Brain pericyte (primary cell): Measurements from ENCODE around the gene CCDC33.

Source experiments
- DNase-seq: peaks from one replicate; pipeline ENCODE4 v3.0.0-alpha.2; 2012; ENCODE audit warnings: low read depth, low spot score

Gene CCDC33

DNA sequence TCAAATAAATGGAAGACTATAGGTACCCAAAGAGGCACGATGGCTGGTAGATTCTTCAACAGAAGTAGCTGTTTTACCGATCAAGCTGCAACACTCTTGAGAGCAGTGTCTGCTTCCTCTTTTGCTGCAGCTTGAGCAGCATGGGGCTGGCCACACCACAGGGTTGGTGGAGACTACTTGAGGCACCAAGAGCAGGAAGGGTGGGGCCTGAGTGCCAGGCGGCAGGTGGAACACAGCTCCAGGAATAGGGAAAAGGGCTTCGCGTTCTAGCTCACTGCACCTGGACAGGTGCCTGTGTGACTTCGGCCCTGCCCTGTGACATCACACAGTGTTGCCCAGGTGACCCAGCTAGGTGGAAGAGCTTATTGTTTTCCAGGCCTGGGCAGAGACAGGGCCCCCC is at the start of gene CCDC33:
TSS of gene CCDC33 (plus strand) at position 365 of the 400 bp plus-strand sequence. CDS start 394 bp downstream, outside the sequence.
- DNase-seq, result no peak

DNA sequence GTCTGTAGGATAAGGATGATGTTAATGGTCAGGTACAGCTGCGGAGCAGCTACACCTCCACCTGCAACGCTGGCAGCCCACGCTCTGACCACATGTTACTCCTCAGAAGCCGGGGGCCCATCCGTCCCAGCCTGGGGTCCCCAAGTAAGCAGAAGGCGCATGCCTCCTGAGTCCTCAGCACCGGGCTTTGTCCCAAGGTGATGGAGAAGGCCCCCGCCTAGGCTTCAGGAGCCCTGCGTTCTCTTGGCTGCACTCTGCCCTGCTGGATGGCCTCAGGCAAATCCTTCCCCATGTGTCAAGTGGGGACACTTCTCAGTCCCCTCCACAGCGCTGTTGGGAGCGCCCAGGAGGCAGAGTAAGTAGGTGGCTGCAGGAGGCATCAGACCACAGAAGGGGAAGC is 47.9 kb upstream of the CCDC33 start:
- DNase-seq, result no peak

DNA sequence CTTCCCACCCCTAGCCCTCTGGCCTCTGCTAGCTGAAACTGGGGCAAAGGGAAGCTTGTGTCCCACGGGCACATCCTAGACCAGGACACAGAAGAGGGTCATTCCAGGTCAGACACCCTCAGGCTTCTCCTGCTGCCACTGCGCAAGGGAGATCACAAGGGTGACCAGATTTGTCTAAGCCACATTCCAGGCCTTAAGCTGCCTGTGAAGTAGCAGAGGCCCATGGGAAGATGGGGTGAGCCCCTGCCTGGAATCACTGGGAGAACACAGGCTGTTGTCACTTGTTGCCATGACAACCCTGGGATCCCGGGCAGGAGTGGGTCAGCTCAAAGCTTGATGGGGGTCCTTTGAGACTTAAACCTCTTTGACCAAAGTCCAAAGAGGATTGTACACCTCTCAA is 44.3 kb upstream of the CCDC33 start:
- DNase-seq, result no peak

DNA sequence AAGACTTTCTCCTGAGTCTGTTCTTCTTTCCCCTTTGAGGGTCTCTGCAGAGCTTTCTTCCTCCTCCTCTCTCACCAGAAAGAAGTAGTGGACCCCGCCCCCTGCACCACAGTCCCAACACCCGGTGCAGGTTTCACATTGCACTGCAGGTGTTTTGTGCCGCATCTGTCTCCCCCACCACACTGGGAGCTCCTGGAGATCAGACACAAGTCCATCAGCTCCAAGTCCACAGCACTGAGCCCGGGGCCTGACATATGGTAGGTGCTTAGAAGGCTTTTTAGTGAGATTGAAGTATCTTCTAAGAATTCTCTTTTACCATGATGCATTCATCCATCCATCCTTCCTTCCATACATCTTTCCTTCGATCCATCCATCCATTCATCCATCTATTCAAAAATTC is 43.4 kb upstream of the CCDC33 start:
- DNase-seq, result no peak

DNA sequence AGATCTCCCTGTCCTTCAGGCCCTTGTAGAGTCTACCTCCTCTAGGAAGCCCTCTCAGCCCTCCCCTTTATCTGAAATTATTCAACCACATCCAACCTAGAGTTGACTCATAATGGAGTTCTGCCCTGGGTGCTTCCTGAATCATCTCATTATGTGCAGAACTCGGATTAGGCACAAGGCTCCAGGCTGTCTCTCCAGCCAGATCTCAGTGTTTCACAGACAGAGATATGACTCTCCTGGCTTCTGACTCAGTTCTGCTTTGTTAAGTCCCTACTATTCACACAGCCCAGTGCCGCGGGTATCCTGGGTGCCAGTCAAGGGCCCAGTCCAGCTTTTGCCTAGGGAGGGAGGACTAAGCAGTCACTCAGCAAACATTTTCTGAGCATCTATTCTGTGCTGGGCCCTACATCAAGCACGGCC is 42.8 kb upstream of the CCDC33 start:
- DNase-seq, result no peak

DNA sequence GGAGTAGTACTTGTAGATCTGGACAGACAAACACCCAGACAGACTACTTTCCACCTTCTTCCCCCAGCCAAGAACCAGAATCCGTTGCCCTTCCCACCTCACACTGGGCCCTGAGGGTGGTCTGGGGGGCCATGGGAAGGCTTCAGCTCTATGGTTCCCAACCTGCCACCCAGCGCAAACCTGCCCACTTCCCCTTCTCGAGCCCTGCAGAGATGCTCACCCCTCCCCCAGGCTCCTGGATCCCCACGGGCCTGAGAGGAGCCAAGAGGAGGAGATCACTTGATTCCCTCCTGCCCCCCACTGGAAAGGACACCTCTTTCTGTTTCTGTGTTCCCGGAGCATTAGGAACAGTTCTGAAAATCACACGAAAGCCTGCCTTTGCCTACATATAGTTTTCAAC is 42.2 kb upstream of the CCDC33 start:
- no peak for DNase-seq

DNA sequence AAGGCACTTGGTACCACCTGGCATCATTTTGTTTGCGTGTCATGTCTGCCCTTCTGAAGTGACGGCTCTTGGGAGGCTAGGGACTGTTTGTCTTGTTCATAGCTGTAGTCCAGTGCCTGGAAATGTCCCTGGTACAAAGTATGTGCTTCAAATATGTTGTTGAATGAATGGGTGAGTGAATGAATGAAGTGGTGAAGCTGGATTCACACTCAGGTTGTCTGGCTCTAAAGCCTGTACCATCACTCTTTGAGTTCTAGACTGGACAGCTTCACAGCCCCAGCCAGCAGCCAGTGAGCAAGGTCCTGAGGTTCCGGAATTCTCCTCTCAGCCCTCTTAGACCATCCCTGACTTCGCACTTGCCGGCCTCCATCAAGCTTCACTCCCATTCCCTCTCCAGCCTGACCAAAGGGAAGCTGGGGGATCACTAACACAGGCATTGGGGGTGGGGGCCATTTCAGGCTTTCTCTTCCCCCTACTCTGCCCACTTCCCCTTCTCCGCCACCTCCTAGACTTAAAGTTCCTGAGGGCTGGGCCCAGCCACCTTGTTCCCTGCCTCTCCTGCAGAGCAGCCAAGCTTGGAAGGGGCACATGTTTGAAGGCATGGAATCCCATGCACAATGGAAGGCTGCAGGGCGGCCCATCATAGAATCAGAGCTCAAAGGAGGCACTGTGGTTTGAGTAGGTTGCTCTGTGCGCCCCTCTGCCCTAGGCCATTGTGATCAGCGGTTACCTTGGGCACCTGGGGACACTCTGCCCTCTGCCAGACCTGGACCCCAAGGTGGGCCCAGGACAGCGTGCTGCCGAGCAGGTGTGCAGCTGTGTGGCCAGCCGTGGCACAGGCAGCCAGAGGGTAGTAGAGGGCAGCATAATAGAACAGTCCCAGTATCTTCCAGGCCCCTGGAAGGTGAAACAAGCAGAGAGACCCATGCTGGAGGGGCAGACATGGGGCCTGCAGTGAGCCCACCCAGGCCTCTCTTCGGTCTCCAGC is 41.3 kb upstream of the CCDC33 start:
- no peak for DNase-seq

DNA sequence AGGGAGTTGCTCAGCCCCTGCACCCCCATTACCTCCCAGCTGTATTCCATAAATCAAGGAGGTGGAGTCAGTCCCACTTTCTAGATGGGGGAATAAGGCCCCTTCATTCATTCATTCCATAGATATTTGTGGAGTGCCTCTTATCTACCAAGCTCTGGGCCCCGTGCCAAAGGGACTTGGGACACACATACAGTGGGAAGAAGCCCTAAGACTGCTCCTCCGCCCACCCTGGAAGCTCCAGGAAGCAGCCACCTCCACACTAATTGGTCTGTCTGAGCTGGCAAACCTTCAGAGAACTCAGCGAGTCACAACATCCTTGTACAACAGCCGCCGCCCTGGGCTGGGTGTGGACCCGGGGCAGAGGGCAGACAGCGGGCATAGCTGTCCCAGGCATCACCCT is 40.0 kb upstream of the CCDC33 start:
- DNase-seq, result no peak

DNA sequence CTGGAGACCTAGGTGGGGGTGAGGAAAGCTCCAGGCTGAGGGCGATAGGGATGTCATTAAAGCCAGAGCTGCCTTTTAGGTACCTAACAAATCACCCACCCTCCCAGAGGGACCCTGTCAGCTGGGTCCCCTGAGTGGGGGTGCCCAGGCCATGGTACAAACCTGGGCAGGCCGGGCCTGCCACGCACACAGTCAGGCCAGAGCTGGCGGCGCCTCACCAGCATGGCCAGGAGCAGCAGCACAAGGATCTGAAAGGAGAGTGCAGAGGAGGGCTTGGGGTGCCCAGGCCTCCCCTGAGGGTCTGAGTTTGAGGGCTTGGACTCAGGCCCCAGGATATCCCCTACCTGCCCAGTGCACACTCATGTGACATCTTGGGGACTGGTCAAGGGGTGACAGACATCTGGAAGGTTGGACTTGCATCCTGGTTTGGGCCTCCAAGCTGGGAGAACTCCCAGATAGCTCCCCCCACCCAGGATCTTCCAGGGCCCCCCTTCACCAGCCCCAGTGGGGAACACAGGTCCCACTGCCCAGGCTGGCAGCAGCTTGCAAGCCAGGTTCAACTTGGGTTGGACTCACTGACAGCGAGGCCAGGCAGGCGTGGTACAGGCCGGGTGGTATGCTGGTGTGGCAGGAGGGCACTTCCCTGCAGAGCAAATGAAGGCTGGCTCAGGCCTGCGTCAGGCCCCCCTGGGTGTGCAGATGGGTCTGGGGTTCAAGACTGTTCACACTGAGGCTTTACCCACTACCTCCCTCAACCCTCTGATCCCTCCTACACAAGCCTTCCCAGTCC is 38.8 kb upstream of the CCDC33 start:
- DNase-seq, result no peak

DNA sequence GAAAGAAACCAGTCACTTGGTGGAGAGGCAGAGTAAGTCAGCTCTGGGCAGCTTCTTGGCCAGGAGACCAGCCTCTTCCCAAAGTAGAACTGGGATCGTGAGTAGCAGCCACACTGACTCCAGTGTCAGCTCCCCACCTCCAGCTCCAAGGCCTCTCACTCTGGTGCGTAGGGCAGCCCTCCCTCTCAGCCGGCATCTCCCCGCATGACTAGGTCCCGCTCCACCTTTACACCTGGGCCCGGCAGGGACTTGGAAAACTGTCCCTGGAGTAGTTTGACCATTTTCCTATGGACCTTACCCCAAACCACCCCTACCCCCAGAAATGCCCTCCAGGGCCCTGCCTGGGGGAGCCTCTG is 36.9 kb upstream of the CCDC33 start:
- no peak for DNase-seq

DNA sequence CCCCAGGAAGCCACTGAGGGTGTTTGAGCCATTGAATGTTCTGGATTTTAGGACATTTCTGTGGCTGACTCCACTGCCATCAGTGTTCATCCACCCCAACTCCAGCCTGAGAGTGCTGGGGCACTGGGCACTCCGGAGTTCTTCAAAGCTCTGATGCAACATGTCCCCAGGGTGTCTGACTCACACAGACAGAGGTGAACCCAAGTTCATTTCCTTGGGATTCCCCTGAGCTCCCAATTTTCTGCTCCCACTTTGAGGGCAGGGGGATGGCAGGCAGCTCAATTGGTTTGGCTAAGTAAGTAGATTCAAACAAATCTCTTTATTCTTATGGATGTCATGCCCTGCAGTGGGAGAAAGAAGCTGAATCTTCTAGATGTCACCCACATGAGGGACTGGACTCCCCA is 35.7 kb upstream of the CCDC33 start:
- peak; percentile 78 for DNase-seq

DNA sequence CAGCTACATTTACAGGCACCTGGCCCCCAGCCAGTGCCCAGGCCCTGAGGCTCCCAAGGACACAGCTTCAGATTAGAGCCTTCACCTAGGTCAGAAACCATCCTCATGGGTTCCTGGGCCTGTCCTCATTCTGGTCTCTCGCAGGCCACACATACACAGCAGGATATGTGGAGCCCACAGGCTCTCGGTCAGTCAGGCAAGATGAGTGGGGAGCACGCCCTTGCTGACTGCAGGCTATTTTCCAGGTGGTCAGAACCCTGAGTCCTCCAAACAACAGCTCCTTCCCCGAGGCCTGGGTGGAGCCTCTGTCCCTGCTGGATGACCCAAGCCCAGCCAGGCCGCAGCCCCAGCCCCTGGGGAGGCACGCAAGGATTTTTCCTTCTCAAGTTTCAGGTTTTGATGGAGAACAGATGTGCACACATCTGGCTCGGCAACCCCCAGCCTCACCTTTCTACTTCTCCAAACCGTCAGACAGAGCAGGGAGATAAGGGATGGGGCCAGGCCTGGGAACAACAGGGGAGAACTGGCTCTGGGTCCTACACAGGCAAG is 35.2 kb upstream of the CCDC33 start:
- DNase-seq, result peak; percentile 69

DNA sequence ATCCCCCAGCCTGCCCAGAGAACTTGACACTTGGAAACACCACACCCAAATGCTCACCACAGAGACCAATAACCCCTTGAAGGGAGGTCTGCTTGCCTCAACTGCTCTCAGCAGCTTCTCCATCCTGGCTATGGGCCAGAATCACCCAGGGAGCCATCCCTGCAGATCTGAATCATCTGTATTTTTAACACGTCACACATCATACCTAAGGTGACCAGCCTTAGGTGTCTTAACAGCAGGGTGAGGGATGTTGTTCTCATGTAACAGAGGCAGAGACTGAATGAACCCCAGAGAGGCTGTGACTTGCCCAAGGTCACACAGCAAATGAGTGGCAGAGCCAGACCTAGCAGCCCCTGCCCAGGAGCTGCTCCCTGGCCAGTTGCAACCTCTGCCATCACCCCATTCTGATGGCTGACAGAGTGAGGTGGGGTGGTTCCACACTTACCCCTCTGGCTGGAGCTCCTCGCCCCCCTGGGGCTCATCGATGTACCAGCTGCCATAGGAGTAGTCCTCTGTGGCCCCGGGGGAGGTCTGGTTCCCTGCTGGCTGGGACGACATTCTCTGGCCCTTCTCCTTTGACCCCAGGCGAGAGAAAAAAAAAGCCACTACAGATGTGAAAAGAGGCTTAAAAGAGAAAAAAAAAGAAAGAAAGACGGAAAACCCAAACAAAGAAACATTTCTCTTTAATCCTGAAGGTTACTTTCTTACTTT is 34.3 kb upstream of the CCDC33 start:
- peak; percentile 95 for DNase-seq

DNA sequence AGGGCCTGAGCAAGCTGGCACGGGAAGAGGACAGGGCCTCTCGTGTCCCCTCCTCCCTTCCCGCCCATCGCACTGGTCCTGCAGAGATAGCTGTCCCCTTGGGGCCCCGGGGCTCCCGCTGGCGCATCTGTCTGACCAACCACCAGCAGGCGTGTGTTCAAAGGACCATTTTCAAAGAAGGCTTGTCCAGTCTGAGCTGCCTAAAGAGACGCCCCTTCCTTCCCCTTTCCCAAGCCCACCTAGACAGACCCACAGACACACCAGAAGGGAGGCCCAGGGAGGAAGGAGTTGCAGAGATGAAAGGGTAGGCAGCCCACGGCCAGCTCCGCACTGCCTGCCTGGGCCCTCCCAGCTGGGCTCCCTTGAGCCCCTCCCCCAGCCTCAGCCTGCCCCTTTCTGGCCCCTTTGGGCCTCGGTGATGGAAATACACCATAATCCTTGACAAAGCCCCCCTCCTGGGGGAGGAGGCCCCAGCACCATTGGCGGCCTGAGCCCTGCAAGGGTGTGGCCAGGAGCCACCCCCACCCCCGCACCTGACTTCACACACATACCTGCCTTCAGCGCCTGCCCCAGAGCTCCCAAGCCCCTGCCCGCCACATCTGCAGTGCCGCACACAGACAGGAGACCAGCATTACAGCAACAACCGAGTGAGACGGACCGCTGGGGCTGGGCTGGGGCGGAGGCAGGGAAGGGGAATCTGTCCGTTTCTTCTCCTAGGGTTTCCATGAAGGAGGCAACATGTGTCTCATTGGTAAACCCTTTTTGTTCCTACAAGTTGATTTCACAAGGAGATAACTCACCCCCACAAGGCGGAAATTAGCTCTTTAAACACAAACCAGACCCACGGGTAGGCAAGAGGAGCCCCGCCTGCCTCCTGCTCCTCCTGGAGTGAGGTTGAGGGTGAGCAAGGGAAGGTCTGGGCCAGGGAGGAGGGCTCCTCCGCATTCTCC is 33.4 kb upstream of the CCDC33 start, which contains the start of gene STRA6:
TSS of gene STRA6 (minus strand) at position 336 of the 950 bp plus-strand sequence. CDS start 520 bp downstream, outside the sequence.
- no peak for DNase-seq

DNA sequence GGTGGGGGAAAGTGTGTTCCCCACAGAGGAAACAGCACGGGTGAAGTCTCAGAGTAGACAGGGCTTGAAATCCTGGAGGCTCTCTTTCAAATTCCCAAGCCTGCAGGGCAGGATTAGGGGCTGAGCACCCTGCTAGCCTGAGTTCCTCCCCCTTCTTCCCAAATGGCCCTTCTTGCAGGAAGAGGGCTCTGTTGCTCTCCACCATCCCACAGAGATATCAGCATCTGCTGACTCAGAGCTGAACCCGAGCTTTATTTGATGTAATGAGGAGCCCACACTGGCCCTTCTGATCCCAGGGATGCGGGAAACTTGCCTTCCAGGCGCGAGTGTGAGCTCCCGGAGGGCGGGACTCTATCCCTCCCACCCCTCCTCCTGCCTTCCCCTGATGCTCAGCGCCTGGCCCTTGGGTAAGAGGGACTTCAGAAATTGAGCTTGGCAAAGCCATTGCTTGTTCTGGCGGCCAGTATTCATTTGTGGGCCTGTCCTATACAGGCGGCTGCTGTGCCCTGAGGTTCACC is 32.2 kb upstream of the CCDC33 start:
- peak; percentile 91 for DNase-seq

DNA sequence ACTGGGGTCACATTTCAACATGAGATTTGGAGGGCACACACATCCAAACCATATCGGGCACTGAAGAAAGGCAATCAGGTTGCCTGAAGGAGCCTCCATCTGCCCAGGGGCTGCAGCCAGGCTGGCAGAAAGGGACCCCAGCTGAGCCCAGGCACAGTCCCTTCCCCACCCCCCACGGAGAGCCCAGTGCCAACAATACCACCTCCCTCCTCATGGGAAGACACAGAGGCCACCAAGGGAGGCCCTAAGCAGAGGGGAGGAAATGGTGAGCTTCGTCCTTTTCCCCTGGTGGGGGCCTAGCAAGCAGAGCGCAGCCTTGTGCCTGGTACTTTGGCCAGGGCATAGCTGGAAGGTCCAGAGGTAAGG is 30.6 kb upstream of the CCDC33 start:
- no peak for DNase-seq

DNA sequence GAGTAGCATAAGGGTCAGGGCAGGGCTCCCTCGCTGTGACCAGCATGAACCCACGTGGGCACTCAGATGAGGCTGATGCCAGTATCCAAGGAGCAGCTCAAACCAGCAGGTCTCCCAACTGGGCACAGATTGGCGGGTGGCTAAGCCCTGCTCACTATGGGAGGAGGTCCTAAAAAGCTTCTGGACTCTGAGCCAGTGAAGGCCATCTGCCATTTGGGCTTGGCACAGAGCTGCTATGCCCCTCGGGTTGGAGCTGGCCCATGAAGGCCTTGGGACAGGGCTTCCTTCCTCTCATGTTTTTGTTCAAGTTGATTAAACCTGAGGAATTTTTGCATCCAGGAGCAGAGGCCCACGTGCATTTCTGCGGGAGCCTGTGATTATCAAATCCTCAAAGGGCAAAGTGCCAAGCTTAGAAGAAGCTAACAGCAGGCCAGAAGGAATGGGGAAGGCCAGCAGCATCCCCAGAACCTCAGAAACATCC is 29.3 kb upstream of the CCDC33 start:
- no peak for DNase-seq

DNA sequence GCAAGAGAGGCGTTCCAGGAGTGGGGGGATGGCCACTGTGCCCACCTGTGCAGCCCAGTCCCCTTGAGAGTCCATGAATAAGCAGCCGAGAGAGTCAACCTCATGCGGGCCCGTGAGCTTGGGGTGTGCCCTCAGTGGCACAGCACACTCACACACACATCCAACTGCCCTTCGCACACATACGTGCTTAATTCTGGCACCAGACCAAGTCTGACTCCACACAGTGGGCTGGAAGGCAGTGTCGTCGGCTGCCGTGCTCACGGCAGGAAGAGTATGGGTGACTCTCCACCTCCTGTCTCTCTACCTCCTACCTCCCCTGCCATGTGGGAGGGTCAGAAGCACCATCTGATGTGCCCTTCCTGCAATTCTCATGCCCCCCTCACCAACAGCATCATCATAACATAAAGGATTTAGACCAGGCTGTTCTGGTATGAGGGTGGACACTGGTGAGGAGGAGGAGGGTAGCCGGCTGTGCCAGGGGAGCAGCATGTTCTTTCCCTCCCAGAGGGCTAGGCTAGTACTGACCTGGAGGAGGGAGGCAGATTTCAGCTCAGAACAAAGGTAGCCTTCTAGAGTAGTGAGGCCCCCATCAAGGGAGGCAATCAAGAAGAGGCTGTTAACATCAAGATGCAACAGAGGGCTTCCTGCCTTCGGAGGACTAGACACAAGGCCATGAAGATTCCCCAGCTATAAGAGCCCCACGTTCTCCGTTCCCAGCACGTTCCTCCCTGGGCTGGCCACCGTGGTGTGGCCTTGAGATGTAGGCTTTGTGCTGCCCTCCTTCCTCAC is 28.3 kb upstream of the CCDC33 start:
- no peak for DNase-seq

DNA sequence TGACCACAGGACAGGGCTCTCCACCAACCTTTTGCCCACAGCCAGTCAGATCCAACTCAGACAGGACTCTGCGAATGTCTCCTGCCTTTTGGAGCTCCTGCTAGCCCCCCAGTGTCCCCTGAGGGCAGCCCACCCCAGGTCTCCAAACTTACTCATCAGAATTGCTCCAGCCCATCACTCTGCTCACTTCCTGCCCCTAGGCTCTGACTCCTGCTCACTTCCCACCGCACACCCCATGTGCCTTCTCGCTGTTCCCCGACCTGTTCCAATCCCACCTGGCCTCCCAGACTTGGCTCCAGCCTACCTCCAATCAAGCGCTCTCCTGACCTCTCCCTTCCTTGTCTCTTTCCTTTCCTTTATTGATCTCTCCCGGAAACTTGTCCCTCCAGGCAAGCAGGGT is 27.6 kb upstream of the CCDC33 start:
- no peak for DNase-seq
